Measurements from ENCODE around the gene MGAT4C.
"Not testable (repeated sequence)": the region's sequence is repeated elsewhere in the genome, so short reads cannot be mapped to it uniquely, and the experiment has no call there.

MGAT4C gene

DNA sequence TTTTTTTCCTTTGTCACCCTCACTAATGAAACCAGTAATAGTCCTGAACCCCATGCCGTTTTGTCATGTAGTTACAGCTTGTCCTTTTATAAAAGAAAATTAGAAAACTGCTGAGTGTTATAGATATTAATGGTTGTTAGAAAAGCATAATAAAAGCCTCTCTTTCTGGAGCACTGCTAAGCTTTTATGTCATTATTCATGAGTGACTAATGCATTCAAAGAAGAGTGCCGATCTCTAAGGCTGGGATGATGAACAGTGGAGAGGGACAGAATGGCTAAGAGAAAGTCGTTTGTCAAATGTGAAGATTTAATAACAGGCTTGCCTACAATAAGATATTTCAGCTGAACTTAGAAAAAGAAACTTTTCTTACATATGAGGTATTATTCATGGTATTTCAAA, 121.6 kb downstream of the MGAT4C start:
- DNase-seq (ENCODE audit: low read depth), result peak; percentile 77

DNA sequence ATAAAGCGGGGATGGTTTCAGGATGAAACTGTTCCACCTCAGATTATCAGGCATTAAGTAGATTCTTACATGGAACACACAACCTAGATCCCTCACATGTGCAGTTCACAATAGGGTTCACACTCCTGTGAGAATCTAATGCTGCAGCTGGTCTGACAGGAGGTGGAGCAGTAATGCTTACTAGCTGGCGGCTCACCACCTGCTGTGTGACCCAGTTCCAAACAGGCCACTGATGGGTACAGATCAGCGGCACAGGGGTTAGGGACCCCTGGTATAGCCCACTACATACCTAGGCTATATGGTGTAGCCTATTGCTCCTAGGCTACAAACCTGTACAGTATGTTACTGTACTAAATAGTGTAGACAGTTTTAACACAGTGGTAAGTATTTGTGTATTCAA, 129.3 kb downstream of the MGAT4C start:
- not testable (repeated sequence) for DNase-seq (ENCODE audit: low read depth)

DNA sequence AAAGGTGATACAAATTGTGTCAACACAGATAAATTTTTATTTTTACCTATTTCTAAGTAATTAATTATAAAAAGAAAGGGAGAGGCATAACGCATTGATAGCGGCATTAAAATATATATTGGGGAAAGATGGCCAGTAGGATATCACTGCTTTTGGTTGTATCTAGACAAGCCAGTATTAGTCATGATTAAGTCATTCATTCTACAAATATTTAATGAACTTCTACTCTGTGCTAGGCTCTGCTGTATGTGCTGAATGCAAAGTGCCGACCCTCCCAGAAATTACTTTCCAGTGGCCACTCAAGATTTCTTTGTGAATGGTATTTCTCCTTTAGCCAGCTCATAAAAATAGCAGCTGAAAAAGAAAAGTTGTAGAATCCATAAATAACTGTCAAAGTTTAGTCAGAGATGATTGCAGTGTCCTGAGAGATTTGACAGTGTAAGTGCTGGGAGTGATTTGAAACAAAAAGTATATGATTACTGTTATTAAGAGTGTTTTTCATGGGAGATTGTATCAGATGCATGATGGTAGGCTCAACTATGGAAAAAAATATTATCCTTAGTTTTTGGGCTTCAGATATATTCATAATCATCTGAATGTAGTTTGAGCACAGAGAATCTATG, 133.2 kb downstream of the MGAT4C start:
- DNase-seq (ENCODE audit: low read depth), result peak; percentile 38

DNA sequence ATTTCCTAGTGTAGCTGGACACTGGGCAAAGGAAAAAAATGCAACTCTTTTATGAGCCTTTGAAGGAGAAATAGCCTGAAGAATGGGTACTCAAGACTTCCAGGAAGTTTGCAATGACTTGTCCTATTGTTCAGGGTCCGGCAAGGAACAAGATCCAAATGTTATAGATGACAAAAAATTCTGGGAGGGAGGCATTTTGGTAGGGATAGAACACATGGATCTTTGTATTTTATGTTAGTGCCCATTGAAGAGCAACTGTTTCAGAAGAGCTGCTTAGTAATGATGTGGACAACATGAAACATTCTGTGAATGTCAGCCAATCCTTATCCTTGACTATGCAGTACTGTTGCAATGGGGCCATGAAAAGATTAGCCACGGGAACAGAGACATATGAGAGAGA, 138.0 kb downstream of the MGAT4C start:
- DNase-seq (ENCODE audit: low read depth), result no peak

DNA sequence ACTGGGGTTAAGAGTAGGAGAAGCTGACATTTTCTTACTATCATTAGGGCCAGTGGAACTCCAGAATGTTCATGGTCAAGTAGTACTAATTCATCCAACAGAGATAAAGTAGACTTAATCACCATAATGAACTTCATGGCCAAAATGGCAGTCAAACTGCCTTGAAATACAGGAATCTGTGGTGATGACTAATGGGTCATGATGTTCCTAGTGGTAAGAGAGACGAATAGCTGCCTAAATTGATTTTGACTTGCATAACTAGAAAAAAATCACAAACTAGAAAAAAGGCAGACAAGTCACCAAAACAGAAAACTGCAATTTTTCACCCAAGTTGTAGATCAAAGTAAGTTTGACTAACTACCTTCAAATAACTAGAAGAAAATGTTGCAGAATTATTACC, 138.5 kb downstream of the MGAT4C start:
- peak; percentile 27 for DNase-seq (ENCODE audit: low read depth)

DNA sequence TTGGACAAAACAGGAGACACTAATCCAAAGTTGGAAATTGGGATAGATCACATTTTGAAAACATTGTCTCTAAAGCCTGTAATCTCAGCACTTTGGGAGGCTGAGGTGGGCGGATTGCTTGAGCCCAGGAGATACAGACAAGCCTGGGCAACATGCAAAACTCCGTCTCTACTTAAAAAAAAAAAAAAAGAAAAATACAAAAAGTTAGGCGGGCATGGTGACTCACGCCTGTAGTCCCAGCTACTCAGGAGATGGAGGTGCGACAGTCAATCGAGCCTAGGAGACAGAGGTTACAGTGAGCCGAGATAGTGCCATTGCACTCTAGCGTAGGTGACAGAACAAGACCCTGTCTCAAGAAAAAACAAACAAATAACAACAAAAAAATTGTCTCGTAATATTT, 152.1 kb downstream of the MGAT4C start:
- no peak for DNase-seq (ENCODE audit: low read depth)

DNA sequence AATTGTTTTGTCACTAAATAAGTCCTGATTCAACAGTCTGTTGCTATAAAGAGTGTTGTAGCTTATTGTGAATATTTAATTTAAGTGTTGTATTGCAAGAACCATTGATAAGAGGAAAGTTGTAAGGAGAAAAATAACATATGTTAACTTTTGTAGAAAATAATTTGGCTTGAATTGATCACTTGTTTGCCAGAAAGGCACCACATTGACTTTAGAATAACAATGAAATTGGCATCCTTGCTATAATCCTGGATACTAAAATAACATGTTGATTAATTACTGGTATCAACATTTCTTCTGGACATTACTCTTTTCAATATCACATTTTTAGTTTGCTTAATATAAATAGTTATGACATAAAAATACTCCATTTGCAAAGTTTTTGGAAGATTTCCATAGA, 159.0 kb downstream of the MGAT4C start:
- DNase-seq (ENCODE audit: low read depth), result no peak

DNA sequence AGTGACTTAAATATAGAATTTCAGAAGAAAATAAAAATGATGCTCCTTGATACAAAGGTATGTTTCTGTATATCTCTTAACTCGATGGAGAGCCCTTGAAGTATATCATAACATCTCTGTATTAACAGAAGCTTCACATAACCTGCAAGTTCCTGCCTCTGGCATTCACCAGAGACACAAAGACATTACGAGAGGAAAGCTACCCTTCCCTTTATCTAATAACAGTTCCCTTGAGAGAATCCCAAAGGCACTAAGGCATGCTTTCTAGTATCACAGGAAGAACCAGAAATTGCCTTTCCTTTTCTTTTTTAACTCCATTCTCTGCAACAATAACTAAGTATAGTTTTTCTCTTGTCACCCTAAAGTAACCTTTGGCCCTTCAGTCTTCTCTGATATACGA, 164.5 kb downstream of the MGAT4C start:
- no peak for DNase-seq (ENCODE audit: low read depth)

DNA sequence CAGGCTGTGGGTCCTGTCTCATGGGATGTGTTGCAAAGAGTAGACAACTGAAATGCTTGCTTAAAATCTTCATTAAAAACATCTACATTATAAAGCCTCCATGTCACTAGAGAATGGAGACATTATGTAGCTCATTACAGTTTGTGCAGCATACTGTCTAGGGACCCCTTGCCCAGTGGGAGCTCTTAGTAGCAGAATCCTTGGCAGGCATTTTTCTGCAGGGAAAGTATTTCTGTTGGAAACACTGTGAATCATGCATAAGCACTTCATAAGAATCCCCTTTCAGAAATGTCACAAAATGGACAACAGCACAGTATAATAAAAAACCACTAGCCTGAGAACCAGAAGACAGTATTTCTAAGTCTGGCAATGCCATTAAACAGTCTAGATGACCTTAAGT, 174.3 kb downstream of the MGAT4C start:
- no peak for DNase-seq (ENCODE audit: low read depth)

DNA sequence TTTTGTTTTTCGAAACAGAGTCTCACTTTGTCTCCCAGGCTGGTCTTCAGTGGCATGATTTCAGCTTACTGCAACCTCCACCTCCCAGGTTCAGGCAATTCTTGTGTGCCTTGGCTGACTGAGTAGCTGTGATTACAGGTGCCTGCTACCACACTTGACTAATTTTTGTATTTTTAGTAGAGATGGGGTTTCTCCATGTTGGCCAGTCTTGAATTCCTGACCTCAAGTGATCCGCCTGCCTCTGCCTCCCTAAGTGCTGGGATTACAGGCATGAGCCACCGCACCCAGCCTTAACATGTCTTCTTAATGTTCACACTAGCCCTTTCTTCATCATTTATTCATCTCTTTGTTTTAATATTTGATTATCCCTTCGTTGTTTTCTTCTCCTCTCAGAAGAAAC, 197.1 kb downstream of the MGAT4C start:
- not testable (repeated sequence) for DNase-seq (ENCODE audit: low read depth)

DNA sequence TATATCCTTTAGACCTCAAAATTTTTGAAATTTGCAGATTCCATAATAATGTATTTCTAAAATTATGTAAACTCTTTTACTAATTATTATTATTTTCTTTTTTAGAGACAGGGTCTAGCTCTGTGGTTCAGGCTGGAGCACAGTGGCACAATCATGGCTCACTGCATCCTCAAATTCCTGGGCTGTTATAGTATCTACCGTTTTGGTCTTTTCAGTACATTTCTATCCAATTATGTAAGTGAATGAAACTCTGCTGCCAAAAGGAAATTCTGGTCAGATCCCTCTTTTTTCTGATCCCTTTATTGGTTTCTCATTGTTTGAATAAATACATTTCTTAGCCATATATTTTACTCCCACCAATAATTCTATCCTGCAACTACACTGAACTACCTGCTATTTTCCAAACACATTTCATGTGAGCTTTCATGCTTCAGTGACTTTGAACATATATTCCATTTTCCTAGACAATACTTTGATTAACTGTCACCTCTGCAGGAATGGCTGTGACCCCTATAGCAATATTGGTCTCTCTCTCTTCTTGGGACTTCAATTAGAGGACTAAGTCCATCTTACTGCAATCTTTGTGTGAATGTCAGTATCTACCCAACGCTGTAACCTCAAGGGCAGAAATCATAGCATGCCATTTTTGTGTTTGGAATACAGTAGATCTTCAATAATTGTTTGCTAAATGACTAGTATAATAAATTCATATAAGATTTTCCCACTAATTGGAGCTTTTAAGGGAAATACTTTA, 198.9 kb downstream of the MGAT4C start:
- no peak for DNase-seq (ENCODE audit: low read depth)

DNA sequence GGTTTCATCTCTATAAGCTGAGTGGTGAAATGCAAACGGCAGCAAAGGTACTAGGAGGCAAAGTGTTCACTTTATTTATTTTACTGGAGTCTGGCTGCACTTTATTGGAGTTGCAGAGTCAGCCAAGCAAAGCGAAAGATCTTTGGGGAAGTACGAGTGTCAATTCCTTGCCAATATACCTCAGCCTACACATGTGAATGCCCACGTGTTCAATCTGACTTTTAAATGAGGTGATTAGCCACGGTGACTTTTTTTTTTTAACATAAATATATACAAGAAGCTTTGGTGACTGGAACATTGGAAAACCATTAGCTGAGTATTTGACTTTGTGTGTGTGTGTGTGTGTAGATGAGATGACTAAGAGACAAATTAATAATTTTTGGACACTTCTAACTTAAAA, 203.3 kb downstream of the MGAT4C start:
- peak; percentile 3 for DNase-seq (ENCODE audit: low read depth)

DNA sequence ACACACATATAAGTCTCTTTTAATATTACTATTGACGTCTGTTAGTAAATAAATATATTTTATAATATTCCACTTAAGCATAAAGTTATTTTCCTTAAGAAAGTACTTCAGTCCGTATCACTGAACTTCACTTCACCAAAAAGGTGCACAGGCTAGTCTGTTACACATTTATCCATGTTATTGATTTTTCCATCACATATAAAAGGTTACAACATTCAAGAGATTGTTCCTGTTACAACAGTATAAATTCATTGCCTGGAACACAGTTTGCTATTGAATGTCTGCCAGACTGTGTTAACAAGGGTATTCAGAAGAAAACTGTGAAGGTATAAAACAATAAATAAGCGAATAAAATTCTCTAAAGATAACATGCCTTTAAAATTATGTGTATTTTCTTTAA, 206.2 kb downstream of the MGAT4C start:
- DNase-seq (ENCODE audit: low read depth), result no peak

DNA sequence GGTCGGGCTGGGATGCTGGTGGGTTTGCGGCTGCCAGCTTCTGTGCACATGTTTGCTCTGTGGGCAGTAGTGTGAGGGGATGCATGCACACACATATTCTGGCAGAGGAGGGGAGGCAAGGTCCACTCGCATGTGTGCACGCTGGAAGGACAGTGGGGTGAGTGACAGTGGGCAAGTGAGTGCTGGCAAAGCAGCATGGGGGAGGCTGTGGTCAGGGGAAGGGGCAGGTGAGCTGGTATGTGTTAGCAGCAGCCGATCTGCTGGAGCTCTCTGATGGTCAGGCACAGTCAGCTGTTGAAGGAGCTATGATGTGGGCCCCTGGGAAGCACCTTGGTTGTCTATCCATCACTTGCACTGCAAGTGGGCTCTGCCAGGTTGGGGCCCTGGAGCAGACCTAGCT, 211.8 kb downstream of the MGAT4C start:
- no peak for DNase-seq (ENCODE audit: low read depth)

DNA sequence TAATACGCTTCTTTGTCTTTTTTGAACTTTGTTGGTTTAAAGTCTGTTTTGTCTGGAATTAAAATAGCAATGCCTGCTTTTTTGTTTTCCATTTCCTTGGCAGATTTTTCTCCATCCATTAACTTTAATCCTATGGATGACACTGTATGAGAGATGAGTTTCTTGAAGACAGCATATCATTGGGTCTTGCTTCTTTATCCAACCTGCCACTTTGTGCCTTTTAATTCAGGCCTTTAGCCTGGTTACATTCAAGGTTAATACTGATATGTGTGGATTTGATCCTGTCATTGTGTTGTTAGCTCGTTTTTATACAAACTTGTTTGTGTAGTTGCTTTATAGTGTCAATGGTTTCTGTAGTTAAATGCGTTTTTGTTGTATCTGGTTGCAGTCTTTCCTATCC, 214.1 kb downstream of the MGAT4C start:
- DNase-seq (ENCODE audit: low read depth), result no peak

DNA sequence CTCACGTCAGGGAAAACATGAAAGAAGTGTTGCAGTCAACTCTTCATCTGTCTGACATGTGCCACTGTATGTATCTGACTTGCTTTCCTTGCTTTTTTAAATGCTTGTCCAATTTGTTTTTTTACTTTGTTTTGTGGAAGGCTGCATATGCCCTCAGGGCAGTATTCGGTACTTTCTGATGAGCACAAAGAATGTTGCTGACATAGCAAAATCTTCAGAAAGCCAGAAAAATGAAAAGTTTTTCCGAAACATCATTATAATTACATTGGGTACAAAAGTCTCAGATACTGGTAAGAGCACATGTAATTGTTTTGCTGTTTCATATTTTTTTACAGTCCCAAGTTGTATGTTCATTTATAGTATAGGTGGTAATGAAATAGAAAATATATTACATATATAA, 237.8 kb downstream of the MGAT4C start:
- DNase-seq (ENCODE audit: low read depth), result peak; percentile 28

DNA sequence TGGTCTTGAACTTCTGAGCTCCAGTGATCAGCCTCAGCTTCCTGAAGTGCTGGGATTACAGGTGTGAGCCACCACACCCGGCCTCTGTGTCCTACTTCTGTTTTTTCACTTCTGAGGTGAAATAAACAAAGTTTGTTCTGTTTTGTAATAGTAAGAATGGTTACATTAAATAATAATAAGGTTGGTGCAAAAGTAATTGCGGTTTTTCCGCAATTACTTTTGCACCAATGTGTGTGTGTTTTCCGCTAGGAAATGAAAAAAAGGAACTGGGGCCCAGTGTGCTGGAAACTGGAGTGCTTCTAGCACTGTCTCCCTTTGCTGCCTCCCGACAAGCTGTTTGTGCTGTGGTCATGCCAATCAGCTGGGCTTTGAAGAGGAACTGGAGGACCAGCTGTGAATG, 241.2 kb downstream of the MGAT4C start:
- no peak for DNase-seq (ENCODE audit: low read depth)

DNA sequence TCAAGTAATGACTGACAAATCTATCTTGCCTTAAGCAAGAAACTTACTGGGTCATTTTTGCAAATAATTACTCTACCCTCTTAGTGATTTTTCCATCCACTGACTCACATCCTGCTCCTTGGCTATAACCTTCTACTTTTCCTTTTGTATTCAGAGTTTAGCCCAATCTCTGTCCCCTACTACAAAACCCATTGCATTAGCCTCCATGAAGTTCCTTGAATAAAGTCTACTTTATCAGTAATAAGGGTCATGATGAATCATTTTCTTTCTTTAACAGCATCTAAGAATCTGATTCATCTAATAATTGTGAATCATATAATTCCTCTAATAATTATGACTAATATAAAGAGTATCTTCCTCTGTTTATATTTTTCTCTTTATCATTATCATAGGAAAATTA, 249.5 kb downstream of the MGAT4C start:
- peak; percentile 18 for DNase-seq (ENCODE audit: low read depth)

DNA sequence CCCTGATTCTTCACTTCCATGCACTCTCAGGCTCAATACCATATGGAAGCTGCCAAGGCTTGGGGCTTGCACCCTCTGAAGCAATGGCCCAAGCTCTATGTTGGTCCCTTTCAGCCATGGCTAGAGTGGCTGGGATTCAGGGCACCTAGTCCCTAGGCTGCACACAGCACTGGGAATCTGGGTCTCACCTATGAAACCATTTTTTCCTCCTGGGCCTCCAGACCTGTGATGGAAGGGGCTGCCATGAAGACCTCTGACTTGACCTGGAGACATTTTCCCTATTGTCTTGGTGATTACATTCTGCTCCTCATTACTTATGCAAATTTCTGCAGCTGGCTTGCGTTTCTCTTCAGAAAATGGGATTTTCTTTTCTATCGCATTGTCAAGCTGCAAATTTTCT, 258.1 kb downstream of the MGAT4C start:
- DNase-seq (ENCODE audit: low read depth), result no peak

DNA sequence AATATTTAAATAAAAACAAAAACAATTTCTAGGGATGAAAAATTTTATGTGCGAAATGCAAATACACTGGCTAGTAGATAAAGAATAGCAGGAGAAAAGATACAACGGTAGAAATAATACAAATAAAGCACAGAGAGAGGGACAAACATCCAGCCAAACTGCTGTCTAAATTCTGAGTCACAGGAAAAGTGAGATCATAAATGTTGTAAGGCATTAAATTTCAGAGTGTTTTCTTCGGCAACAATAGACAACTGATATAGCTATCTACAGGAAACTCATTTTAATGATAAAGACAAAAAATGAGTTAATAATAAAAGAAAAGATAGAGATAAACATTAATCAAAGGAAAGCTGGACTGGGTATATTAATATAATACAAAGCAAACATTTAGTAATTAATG, 259.9 kb downstream of the MGAT4C start:
- DNase-seq (ENCODE audit: low read depth), result peak; percentile 53

DNA sequence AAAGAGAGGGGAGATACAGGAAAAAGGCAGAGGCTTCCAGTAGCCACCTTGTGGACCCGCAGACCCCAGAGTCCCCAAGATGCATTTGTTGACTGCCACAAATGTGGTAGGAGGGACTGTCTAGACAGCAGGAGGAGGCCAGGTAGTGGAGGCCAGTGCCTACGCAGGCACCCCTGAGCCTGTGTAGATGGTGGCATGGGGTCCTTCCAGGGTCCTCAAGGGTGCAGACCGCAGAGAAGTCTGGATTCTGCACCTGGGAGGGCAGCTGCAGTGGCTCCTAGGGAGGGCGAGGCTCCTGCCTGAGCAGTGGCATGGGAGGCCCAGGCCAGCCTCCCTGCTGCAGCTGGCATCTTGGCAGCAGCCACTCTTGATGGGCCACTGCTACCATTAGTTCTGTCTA, 262.4 kb downstream of the MGAT4C start:
- DNase-seq (ENCODE audit: low read depth), result no peak

DNA sequence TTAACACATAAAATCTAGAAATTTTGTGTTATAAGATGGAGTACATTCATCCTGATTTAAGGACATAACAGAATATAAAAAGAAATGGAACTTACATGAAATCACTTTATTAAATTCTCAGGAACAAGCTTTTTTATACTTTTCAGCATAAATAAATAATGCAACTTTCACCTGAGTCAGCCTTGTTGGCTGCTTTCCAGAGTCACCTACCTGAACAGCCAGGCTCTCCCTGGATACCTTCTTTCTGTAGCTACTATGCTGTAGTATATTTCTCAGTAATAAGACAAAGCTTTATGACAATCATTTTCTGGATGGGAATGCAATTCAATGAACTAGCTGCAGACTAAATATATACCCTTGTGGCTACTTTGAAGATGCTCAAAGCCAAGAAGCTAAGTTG, 270.2 kb downstream of the MGAT4C start:
- no peak for DNase-seq (ENCODE audit: low read depth)

DNA sequence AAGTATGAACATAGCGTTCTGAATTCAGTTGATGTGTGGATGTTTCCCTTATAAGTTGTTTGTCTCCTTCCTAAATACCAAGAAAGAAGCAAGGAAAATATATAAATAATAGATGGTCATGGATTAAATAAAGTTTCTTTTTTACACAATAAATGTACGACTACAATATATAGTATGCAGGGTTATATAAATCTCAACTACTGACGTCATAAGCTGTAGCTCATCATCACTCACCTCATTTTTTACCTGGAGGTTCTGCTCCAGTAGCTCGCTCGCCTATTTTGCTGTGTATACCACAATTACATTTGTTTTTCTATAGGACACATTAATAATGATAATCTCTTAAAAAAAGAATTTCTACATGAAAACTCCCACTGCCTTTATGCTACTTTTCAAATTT, 272.6 kb downstream of the MGAT4C start:
- no peak for DNase-seq (ENCODE audit: low read depth)

DNA sequence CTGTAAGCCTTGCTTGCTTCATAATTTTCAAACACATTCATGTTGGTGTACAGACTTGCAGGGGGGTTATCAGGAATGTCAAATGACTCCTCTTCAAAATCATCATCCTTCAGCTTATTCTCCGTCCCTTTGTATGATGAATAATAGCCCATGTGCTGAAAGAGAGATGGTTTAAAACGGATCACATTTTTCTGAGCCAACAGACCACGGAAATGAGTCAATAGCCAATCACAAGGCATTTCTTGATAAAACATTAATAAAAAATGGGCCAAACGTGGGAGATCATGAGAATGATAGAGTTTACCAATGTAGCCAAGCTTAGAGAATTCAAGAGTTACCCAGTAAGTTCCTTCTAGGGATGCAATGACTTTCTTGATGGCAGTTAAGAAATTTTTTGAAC, 276.6 kb downstream of the MGAT4C start:
- peak; percentile 47 for DNase-seq (ENCODE audit: low read depth)
